ENCODE results near the gene UNG.
A peak's percentile ranks its signal among the peaks of the same experiment; 100 is the strongest.
"Not testable (repeated sequence)": the region's sequence is repeated elsewhere in the genome, so short reads cannot be mapped to it uniquely, and the experiment has no call there.

Gene UNG

DNA sequence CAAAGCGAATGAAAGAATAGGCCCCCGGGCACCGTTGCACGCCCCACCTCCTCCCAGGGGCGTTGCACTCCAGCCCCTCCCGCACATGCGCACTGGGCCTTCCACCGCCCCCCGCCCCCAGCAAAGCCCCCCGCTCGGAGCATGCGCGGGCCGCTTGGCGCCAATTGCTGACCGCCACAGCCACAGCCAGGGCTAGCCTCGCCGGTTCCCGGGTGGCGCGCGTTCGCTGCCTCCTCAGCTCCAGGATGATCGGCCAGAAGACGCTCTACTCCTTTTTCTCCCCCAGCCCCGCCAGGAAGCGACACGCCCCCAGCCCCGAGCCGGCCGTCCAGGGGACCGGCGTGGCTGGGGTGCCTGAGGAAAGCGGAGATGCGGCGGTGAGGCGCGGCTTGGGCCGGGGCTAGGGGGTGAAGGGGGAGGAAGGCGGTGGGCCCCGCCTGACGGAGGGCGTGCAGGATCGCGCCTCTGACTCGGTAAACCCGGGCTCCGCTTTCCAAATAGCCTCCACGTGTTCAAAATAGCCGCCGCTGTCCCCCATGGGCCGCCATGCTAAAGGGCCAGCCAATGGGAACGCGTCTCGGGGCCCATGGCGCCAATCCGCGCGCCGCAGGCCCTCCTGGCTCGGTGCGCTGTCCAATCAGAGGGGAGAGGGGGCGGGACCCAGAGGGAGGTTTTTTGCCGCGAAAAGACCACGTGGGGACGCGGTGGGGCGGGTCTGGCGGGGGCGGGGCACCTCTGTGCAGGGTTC lies at the start of gene UNG:
Gene UNG, plus strand, starts transcription at position 163 of the 748 bp plus-strand sequence. Its CDS starts 83 bp downstream, at position 246.
- no peaks in the 10 kb centered on the region for H3K27me3 ChIP-seq (replicated peaks)
- TF ChIP-seq, protein P1, sequence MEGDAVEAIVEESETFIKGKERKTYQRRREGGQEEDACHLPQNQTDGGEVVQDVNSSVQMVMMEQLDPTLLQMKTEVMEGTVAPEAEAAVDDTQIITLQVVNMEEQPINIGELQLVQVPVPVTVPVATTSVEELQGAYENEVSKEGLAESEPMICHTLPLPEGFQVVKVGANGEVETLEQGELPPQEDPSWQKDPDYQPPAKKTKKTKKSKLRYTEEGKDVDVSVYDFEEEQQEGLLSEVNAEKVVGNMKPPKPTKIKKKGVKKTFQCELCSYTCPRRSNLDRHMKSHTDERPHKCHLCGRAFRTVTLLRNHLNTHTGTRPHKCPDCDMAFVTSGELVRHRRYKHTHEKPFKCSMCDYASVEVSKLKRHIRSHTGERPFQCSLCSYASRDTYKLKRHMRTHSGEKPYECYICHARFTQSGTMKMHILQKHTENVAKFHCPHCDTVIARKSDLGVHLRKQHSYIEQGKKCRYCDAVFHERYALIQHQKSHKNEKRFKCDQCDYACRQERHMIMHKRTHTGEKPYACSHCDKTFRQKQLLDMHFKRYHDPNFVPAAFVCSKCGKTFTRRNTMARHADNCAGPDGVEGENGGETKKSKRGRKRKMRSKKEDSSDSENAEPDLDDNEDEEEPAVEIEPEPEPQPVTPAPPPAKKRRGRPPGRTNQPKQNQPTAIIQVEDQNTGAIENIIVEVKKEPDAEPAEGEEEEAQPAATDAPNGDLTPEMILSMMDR (IDR thresholded peaks at IDR 0.05; ENCODE audit: low read depth, low read length, missing control alignments): no peak
- H3K27ac ChIP-seq: peak within 1 kb of the TSS; percentile 36
- in situ Hi-C loops (cut with HindIII; ENCODE audit: low pct_ligation_motif_present, low sequenced_read_pairs): no loop called here
- peak within 1 kb of the TSS; percentile 81 for H3K4me3 ChIP-seq (ENCODE audit: low read depth, low read length)
- peak; percentile 94 for DNase-seq
- no peaks in the 10 kb centered on the region for H3K36me3 ChIP-seq (replicated peaks)

DNA sequence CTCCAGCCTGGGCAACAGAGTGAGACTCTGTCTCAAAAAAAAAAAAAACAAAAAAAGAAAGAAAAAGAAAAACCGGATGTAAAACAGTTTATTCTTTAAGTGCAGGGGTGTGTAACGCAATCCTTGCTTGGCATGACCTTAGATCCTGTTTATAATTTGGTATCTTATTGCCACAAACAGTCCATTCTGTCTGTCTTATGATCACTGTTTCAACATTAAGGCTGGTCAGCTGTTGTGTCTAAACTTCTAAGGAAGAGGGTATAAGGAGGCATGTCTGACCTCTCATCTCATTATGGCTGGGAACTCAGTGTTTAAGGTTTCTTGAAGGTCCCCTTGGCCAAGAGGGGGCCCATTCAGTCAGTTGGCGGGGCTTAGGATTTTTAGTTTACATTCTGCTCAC lies 48.7 kb upstream of the UNG start:
- H3K27me3 ChIP-seq (replicated peaks); H3K4me3 ChIP-seq (ENCODE audit: low read depth, low read length); H3K27ac ChIP-seq; DNase-seq; in situ Hi-C loops (cut with HindIII; ENCODE audit: low pct_ligation_motif_present, low sequenced_read_pairs); H3K36me3 ChIP-seq (replicated peaks): not testable (repeated sequence)

DNA sequence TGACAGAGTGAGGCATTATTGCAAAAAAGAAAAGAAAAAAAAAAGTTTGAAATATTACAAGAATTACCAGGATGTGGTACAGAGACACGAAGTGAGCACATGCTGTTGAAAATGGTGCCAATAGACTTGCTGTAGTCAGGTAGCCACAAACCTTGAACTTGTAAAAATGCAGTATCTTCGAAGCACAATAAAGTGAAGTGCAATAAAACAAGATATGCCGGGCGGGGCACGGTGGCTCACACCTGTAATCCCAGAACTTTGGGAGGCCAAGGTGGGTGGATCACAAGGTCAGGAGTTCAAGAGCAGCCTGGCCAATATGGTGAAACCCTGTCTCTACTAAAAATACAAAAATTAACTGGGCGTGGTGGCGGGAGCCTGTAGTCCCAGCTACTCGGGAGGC lies 47.6 kb upstream of the UNG start:
- in situ Hi-C loops (cut with HindIII; ENCODE audit: low pct_ligation_motif_present, low sequenced_read_pairs): not testable (repeated sequence)

DNA sequence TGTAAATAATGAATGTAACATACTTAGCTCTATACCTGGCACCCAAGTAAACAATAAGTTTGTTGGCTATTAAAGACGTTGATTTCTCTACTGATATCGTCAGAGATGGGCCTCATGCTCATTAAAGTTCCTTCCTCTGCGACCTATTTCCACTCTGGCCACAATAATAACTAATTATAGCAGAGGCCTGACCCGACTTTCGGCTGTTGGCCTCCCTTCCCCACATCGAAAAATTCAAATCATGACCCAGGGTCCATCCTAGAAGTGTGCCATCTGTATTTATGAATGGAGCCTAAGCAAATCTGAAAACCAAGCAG lies 45.3 kb upstream of the UNG start:
- DNase-seq: no peak
- in situ Hi-C loops (cut with HindIII; ENCODE audit: low pct_ligation_motif_present, low sequenced_read_pairs): no loop called here
- TF ChIP-seq, protein P1 (IDR thresholded peaks at IDR 0.05; ENCODE audit: low read depth, low read length, missing control alignments): no peak
- H3K36me3 ChIP-seq (replicated peaks): no peaks in the 10 kb centered on the region
- H3K4me3 ChIP-seq (ENCODE audit: low read depth, low read length): peak overlapping the region; percentile 91
- H3K27ac ChIP-seq: peak overlapping the region; percentile 25
- no peaks in the 10 kb centered on the region for H3K27me3 ChIP-seq (replicated peaks)

More for the DNA sequence above, 47.6 kb upstream of the UNG start:
- not testable (repeated sequence) for H3K27ac ChIP-seq; DNase-seq; H3K4me3 ChIP-seq (ENCODE audit: low read depth, low read length); H3K27me3 ChIP-seq (replicated peaks); H3K36me3 ChIP-seq (replicated peaks)

DNA sequence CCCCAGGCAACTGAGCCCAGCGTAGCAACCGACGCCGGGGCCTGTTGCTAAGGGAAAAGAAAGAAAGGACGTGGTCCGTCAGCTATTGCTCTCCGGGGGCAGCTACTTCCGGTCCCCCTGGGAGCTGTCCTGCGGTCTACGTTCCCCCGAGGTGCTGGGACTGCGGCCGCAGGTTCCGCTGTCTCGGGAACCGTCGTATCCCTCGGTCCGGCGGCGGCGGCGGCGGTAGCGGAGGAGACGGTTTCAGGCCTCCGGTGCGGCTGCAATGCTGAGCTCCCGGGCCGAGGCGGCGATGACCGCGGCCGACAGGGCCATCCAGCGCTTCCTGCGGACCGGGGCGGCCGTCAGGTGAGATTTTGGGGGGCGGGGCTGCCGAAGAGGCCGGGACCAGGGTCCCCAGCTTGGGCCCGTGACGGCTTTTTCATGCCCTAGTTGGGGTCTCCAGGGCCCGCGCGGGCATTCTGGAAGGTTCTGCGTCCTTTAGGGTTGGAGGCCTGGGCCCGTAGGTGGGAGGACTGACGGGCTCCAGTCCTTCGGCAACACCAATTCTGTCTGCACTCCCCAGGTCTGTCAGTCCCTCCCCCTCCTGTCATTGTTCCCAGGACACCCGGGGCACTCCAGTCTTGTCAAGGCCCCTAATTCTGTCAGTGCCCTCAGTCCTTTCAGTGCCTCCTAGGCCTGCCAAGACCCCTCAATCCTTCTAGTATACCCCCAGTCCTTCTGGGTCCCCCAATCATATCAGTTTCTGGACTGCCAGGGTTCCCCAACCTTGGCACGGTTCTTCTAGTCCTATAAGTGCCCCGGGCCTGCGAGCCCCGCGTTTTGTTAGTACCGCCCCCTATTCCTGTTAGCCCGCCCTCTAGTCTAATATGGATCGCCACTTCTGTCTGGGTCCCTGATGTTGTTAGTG lies 44.7 kb upstream of the UNG start, which contains the start of gene USP30:
Gene USP30, plus strand, starts transcription at position 163 of the 910 bp plus-strand sequence. Its CDS starts 103 bp downstream, at position 266.
- TF ChIP-seq, protein P1 (IDR thresholded peaks at IDR 0.05; ENCODE audit: low read depth, low read length, missing control alignments): no peak
- Histone ChIP-seq H3K36me3 (replicated peaks) (no peaks in the 10 kb centered on the region), H3K4me3 (ENCODE audit: low read depth, low read length) (peak within 1 kb of the TSS; percentile 91), H3K27me3 (replicated peaks) (no peaks in the 10 kb centered on the region), H3K27ac (peak within 1 kb of the TSS; percentile 25)
- DNase-seq: peak; percentile 65
- in situ Hi-C loops (cut with HindIII; ENCODE audit: low pct_ligation_motif_present, low sequenced_read_pairs): no loop called here

DNA sequence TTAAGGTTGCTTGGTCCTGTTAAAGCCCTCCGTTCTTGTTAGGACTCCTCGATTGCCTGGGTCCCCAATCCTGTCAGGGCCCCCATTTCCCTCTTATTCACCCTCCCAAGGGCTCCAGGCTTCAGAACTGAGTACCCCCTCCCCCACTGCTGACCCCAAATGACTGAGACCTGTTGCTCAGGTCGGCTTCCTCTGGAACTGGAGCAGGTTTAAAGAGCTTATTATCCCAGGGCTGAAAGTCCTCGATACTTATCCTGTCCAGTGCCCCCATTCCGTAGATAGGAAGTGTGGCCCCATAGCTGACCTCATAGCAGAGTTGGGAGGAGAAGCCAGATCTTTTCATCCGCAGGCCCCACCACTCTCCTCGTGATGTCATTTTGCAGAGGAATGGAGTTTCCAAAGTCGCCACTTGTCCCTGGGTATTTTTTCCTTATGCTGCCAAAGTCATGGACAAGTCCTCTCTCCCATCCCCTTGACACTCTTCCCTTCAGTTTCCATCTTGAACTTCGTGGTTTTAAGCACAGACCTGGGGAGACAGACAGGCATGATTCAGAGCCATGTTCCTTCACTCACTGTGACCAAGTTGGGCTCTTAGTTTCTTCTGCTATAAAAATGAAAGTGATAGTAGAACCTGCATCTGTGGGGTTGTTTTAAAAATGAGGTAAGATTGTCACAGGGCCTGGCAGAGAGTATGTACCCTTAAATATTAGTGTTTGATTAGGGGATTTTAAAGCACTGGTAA lies 43.8 kb upstream of the UNG start:
- TF ChIP-seq, protein P1 (IDR thresholded peaks at IDR 0.05; ENCODE audit: low read depth, low read length, missing control alignments): no peak
- H3K27me3 ChIP-seq (replicated peaks): no peaks in the 10 kb centered on the region
- no peaks in the 10 kb centered on the region for H3K36me3 ChIP-seq (replicated peaks)
- peak overlapping the region; percentile 91 for H3K4me3 ChIP-seq (ENCODE audit: low read depth, low read length)
- in situ Hi-C loops (cut with HindIII; ENCODE audit: low pct_ligation_motif_present, low sequenced_read_pairs): no loop called here
- H3K27ac ChIP-seq: no peak overlapping the region
- no peak for DNase-seq

DNA sequence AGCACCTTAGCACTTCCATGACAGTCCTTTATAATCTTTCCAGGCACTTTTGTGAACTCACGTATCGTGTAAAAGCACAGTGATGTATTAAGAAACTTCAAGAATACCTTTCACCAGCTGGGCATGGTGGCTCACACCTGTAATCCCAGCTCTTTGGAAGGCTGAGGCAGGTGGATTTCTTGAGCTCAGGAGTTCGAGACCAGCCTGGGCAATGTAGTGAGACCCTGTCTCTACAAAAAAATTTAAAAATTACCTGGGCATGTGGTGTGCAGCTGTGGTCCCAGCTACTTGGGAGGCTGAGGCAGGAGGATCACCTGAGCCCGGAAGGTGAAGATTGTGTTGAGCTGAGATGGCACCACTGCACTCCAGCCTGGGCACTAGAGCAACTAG lies 43.3 kb upstream of the UNG start:
- DNase-seq; in situ Hi-C loops (cut with HindIII; ENCODE audit: low pct_ligation_motif_present, low sequenced_read_pairs); H3K27me3 ChIP-seq (replicated peaks); H3K4me3 ChIP-seq (ENCODE audit: low read depth, low read length); H3K36me3 ChIP-seq (replicated peaks); H3K27ac ChIP-seq: not testable (repeated sequence)

All from brain microvascular endothelial cell (primary cell).